ENCODE results near the gene ARHGAP28.
"Not testable (repeated sequence)": the region's sequence is repeated elsewhere in the genome, so short reads cannot be mapped to it uniquely, and the experiment has no call there.

ARHGAP28 gene

DNA sequence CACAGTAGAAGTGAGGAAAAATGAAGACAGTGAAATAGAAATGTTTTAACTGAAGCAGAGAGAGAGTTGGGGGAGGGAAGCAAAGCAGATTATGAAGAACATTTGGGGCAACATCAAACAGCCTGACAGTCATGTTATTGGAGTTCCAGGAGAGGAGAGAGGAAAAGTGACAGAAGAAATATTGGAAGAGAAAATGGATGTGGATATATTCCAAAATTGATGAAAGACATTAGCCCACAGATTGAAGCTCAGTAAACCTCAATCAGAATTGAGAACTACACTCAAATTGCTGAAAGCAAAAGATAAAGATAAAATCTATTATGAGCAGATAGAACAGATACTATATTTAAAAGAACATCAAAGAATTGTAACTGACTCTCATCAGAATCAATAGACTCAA is 90.8 kb downstream of the ARHGAP28 start:
- no peak for DNase-seq

DNA sequence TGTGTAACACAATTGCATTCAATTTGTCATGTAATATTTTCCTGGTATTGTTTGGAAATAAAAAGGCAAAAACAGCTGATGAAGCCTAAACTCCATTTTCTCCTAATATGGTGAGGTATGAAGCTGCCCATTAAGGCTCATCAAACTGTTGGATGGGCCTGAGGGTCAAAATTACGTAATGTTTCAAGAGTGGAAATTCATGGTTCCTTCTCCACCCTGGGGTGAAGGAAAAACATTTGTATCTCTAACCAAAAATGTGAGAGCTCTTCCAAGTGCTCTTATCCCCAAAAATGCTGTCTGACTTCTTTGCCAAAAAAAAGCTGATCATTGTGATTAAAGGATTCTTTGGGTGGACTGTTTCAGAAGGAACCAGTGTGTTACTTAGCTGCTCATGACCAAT is 91.8 kb downstream of the ARHGAP28 start:
- DNase-seq = no peak

DNA sequence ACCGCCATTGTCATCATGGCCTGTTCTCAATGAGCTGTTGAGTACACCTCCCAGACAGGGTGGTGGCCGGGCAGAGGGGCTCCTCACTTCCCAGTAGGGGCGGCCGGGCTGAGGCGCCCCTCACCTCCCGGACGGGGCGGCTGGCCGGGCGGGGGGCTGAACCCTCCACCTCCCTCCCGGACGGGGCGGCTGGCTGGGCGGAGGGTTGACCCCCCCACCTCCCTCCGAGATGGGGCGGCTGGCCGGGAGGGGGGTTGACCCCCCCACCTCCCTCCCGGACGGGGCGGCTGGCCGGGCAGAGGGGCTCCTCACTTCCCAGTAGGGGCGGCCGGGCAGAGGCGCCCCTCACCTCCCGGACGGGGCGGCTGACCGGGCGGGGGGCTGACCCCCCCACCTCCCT is 97.6 kb downstream of the ARHGAP28 start:
- DNase-seq = not testable (repeated sequence)

DNA sequence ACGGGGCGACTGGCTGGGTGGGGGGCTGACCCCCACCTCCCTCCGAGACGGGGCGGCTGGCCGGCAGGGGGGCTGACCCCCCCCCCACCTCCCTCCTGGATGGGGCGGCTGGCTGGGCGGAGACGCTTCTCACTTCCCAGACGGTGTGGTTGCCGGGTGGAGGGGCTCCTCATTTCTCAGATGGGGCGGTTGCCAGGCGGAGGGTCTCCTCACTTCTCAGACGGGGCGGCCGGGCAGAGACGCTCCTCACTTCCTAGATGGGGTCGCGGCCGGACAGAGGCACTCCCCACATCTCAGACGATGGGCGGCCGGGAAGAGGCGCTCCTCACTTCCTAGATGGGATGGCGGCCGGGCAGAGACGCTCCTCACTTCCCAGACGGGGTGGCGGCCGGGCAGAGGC is 98.0 kb downstream of the ARHGAP28 start:
- DNase-seq = not testable (repeated sequence)

DNA sequence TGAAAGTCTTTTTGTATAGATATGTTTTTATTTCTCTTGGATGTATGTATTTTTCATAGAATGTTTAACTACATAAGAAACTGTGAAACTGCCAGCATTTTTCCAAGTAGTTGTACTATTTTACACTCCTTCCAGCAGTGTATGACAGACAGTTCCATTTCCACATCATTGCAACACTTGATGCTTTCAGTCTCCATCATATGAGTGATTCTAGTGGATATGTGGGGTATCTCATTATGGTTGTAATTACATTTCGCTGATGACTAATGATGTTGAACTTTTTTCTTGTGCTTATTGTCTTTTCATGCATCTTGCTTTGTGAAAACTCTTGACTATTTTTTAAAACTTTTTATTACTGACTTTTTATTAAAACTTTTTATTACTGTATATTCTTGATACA is 101.4 kb downstream of the ARHGAP28 start:
- no peak for DNase-seq

DNA sequence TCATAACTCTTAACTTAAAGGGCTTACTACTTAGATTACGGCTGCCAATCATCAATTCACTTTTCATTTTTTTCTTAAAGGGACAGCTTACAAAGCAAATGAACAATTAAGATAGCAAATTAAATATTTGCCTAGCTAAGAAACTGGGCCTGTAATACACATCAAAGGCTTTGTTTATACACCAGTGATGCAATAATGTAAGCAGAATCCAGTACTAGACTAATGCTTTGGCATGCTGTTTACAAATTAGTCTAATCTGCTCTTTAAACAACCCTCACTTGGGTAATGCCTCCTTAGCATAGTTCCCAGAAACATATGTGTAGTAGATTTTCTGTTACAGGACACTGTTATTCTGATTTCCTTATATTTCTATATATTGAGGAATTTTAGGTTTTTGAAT is 105.8 kb downstream of the ARHGAP28 start:
- DNase-seq = no peak

DNA sequence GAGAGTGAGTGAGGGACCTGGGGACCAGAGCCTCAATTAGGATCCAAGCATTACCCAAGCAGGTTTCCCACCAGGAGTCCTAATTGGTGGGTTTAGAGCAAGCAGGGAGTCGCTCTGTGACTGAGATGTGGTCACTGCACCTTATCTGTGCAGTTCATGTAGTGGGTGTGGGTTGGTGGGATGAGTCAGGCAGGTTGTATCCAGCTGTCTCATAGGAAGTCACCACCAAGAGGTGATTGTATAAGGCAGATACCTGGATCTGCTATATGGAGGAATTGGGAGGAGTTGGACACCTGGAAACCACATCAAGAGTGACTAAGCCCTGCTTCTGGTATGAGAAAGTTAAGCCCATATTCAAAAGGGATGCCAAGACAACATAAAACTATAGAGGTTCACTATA is 106.8 kb downstream of the ARHGAP28 start:
- DNase-seq = no peak

DNA sequence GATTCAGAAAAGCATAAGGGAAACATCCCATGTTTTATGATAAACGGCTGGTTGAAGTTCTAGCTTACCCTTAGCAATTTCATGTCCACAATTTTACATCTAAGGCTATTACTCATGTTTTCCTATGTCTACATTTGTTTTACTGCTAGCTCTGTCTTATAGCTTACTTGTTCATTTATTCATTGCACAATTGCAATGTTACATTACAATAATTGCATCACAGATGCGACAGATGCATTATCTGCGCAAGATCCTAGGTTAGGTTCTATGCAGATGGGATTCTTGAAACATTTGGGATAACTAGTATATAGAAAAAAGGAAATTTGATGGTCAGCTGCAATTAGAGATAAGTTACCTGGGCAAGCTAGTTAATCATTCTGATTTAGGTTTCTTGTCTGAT is 108.4 kb downstream of the ARHGAP28 start:
- no peak for DNase-seq

DNA sequence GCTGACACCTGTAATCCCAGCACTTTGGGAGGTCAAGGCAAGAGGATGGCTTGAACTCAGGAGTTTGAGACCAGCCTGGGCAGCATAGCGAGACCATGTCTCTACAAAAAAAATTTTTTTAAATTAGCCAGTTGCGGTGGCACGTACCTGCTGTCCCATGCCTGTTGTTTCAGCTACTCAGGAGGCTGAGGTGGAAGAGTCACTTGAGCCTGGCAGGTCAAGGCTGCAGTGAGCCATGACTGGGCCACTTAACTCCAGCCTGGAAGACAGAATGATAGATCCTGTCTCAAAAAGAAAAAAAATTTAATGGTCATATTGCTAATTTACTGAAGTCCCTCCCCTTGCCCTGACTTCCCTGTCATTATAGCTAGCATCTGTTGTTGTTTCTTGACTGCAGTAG is 112.6 kb downstream of the ARHGAP28 start:
- DNase-seq = no peak

DNA sequence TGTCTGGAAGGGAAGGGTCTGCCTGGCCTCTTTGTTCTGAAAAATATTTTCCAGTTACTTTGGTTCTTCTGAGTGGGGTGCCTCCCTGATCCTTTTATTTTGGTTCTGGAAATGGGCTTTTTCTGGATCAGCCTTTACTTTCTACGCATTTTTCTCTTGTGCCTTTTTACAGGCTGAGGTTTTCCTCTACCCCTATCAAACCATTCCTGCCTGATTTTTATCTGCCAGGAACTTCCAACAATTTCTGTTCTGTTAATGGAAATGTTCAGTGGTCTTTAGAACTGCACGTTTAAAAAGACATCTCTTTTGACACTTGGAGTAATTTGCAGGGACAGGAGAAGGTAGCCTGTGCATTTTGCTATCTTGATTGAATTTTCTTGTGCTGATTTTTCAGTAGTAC is 113.8 kb downstream of the ARHGAP28 start:
- no peak for DNase-seq

DNA sequence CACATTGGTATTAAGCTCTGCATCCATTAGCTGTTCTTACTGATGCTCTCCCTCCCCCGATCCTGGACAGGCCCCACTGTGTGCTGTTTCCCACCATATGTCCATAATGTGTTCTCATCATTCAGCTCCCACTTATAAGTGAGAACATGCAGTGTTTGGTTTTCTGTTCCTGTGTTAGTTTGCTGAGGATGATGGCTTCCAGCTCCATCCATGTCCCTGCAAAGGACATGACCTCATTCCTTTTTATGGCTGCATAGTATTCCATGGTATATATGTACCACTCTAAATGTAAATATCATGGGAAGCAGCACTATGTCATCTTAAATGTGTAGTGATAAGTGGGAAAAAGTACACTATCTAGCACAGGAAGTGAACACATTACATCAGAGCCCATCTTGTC is 116.0 kb downstream of the ARHGAP28 start:
- not testable (repeated sequence) for DNase-seq

DNA sequence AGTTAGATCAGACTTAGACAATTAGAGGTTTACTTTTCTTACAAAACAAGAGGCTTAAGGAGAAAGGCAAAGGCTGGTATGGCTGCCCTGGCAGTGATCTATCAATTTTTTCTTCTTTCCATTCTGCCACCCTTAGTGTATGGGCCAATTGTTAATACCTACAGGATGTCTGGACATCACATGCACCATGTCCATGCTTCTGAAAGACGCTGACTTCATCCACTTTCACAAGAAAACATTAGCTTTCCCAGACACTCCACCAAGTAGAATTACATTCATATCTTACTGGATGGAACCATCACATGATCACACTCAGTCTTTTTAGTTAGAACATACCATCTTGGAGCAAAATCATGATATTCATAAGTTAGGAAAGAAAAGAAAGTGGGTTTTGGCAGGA is 120.9 kb downstream of the ARHGAP28 start:
- DNase-seq = no peak

DNA sequence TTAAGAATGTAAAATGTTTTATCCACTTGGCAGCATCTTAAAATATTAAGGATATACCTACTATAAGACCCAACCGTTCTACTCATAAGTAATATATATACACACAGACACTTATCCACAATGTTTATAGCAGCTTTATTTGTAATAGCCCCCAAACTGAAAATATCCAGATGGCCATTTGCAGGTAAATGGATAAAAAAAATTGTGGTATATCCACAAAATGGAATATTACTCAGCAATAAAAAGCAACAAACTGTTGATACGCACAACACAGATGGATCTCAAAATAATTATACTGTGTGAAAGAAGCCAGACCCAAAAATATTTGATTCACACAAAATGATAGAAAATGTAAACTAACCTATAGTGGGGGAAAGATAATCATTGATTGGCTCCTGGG is 122.0 kb downstream of the ARHGAP28 start:
- DNase-seq = no peak

DNA sequence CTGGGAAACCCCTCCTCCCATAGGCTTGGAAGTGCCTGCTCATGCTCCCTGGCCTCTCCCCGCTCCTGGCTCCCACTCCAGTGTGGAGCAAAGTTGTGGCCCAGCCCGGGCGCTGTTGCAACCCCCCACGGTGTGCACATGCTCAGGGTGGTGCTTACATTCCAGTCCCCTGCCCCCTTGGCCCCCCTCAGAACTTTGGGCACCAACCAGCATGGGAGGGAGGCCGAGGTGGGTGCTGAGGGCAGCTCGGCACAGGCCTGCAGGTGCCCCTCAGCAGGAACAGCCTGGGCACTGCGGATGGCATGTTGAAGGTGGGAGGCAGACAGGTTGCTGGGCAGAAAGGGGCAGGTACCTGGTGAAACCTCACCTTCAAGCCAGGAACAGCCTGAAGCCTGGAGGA is 125.3 kb downstream of the ARHGAP28 start:
- DNase-seq = no peak

DNA sequence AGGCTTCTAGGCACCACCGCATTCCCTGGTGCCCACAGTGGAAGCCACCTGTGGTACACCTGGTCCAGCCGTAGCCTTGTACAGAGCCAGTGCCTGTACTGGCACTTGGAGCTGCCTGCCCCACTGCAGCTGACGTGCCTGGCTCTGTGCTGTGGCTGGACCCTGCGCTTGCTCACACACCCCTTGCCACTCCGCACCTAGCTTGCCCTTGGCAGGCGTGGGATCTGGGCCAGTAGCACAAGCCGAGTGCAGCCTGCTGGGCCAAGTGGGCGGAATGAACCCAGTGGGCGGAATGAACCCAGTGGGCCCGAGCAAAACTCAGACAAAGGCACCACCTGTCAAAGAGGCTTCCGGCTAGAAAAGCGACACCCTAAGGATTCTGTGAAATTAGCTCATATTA is 126.3 kb downstream of the ARHGAP28 start:
- DNase-seq = no peak

DNA sequence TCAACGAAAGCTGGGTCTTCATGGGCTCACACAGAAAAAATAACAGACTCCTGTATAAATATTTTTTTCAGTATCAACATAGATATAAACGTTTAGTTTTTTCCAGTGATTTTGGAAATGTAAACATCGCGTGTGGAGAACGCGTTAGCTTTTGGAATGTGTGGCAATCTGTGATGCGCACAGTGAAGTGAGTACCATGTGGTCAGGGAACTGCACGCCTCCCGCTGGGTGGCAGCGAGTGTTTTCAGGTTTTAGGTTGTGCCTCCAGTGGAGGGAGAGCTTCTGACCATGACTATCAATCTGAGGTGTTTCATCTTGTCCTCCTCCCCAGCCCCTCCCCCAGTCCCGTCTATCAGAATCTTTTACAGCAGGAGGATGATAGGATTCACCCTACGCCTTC is 127.8 kb downstream of the ARHGAP28 start:
- no peak for DNase-seq

DNA sequence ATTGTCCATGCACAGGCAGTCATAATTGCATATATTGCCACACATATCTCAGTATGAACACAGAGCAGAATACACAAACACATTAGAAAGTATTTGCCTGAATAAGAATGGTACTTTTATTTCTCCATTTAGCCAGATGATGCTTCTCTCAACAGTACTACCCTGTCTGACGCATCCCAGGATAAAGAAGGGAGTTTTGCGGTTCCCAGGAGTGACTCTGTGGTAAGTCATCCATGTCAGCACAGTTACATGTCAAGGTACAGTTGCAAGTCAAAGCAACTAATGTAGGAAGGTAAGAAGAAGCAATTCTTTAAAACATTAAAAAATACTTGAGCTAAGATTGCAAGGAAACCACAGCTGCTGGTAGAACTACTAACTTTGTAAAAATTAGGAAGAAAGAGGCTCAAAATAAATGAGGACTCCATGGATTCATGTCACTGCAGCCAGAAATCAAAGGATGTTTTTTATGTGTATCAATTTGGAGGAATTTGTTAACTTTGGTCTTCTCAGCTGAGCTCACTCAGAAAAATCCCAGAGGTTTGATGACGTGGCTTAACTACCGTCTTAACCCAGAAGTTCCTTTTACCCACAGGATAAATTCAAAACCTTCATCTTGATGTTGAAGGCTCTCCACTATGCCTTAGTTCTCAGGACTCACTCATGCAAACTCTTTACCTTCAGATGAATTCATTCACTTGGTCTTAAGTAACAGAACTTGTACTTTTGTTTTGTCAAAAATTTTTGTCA is 130.3 kb downstream of the ARHGAP28 start:
- DNase-seq = no peak

DNA sequence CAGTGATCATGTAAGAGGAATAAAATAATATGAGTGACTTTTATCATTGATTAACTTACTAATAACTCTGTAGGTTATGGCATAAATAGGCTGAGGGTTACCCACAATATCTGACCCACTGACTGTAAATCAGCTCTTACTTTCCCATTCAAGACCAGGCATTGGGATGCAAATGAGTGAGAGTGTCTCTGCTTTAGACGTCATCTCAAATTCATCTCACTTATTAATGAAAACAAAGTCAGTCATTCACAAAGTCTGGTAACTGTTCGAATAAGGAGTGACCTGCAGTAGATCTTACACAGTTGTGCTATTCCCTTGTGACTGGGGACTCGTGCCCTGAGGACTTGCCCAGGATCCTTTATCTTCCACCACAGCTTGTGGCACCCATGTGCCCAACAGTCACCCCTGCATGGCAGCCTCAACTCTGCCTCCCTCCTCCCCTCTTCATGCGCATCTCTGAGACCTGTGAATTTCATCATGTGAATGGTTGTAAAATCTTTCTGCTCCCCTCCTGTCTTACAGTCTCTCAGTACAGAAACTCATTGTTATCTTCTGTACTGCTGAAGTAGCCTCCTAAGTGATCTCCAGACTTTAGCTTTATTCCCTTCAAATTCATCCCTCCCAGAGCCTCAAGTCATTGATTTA is 131.4 kb downstream of the ARHGAP28 start:
- no peak for DNase-seq

DNA sequence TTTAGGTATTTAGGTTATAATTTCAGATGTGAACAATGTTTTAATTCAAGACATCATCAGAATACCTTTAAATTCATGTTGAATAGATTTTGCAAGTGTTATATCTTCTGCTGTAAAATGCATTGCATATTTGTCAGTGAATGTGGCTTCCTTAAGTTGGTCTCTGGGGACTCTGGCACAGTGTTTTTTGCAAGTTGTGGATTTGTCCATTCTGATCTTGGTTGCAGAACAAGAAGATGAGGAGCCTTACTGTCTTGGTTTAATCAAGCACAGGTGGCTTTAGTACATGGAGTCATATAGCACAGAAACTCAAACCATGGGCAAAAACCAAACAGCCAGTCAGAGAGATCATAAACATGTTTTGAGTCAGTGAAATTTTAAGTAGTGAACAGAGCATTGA is 135.7 kb downstream of the ARHGAP28 start:
- DNase-seq = no peak

DNA sequence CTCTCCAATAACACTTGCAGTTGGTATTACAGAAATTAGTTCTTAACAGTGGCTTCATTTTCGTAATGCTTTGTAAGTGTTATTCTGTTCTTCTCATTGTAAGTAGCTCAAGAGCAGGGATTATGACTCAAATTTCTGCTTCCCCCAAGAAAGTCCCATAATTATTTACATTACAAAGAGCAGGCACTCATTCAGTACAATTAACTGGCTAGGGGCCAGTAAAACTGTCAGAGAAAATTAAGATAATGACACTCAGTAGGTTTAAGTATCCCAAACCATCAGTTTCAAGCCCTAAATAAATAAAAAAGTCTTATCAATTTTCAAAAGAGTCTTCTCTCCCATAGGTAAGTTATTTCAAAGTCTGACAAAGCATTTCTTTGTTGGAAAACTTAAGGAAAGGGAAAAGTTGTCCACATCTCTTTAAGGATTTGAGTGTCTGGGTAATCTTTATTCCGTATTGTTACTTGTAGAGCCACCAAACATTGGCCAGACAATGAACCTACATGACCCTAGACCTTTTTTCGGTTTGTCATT is 137.1 kb downstream of the ARHGAP28 start:
- DNase-seq = no peak

DNA sequence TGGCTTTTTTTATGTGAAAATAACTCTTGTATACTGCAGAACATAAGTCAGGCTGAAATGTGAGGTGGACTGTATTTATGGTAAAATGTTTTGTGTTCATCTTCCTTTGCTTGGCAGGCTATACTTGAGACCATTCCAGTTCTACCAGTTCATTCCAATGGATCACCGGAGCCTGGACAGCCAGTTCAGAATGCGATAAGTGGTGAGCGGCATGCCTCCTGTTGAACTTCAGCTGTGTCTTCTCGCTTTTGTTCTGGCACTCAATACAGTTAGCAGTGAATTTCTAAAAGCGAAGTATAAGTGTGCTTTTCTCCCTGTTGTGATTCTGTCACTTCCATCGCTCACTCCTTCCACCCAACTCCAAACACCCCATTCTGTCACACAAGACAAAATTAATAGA is 138.5 kb downstream of the ARHGAP28 start:
- DNase-seq = no peak

DNA sequence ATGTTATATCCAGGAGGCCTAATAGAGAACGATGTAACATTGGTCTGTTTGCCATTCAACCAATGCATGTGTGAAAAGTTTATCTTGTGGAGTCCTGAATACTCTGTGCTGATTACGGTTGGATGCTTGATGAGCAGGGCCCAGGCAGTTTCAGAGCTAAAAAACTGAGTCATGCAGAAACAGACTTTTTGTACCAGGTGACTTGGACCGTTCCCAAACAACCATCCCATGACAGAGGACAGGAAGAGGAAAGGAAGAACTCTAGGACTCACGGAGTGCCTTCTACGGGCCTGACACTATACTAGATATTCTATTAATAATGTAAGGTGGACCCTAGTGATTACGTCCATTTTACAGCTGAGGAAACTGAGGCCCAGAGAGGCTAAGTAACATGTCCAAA is 142.1 kb downstream of the ARHGAP28 start:
- no peak for DNase-seq

DNA sequence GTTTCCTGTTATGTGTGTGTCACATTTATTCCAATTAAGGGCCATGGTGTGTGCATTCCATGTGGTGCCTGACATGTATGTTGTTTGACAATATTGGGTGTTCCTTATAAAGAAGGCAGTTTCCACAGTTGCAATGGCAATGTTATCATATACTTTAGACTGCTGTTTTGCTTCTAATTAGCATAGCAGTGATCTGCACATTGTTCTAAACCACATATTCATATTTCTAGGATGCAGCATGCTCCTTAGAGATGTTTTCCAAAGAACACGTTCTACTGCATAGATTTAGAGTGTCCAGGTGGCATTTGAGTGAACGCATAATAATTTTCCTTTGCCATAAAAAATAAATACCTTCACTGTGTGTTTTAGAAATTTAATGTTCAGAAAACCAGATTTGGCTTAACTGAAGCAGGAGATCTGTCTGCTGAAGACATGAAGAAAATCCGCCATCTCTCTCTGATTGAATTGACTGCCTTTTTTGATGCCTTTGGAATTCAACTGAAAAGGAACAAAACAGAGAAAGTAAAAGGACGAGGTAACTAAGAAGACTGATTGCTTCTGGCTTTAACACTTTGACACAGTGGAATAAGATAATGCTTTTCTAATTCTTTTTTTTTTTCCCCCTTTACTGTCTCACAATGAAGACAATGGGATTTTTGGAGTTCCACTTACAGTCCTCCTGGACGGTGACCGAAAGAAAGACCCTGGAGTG is 143.7 kb downstream of the ARHGAP28 start:
- DNase-seq = no peak

DNA sequence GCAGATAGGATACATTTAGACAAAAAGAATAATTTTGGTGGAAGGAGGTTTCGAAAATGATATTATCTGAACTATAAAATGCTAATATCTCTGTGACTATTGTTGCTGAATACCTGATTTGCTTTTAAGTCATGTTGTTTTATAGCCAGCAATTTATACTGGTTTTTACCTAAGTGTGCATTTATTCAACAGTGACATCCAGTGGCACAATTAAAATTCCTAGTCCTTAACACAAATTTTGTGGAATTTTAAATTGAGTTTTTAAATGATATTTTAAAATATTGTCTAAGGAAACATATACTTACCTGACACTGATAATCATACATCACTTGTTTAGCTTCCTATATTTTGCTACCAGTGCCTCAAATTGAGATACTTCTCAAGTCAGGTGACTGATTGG is 144.8 kb downstream of the ARHGAP28 start:
- no peak for DNase-seq

Data from CD4-positive, alpha-beta T cell treated with Interleukin-17A for 4 hours (primary cell).